NCI-H146 (cell line): ENCODE measurements around the gene STK11.
"Not testable (repeated sequence)": the region's sequence is repeated elsewhere in the genome, so short reads cannot be mapped to it uniquely, and the experiment has no call there.

Experiments used
- DNase-seq: peaks from one replicate; lab custom pipeline; 2025; lab: John Stamatoyannopoulos, UW

Gene STK11

GRCh38 chr19:1169411-1169791 is 36.2 kb upstream of the STK11 start:
- no peak for DNase-seq

- no peak for DNase-seq
Observed at GRCh38 chr19:1169921-1170885, 35.4 kb upstream of the STK11 start.

GRCh38 chr19:1170938-1171754 is 34.4 kb upstream of the STK11 start:
- DNase-seq, result peak; percentile 41

GRCh38 chr19:1171755-1172352 is 33.7 kb upstream of the STK11 start:
- peak; percentile 70 for DNase-seq

GRCh38 chr19:1172353-1173158 is 33.0 kb upstream of the STK11 start:
- no peak for DNase-seq

GRCh38 chr19:1173159-1173844 is 32.3 kb upstream of the STK11 start:
- DNase-seq, result peak; percentile 31

GRCh38 chr19:1173845-1174809 is 31.5 kb upstream of the STK11 start, which contains the start of gene SBNO2:
TSS of gene SBNO2 (minus strand) at chr19:1174268. CDS start at chr19:1154276, 19,992 bp downstream.
- peak; percentile 77 for DNase-seq

- DNase-seq, result no peak
Observed at GRCh38 chr19:1177322-1178114, 28.1 kb upstream of the STK11 start.

- DNase-seq, result no peak
Observed at GRCh38 chr19:1181606-1182005, 24.0 kb upstream of the STK11 start.

GRCh38 chr19:1182068-1182467 is 23.5 kb upstream of the STK11 start:
- no peak for DNase-seq

- no peak for DNase-seq
Observed at GRCh38 chr19:1182727-1183126, 22.9 kb upstream of the STK11 start.

GRCh38 chr19:1183543-1184172 is 21.9 kb upstream of the STK11 start:
- no peak for DNase-seq

GRCh38 chr19:1189419-1189818 is 16.2 kb upstream of the STK11 start:
- no peak for DNase-seq

GRCh38 chr19:1199531-1199930 is 6.0 kb upstream of the STK11 start:
- no peak for DNase-seq

- not testable (repeated sequence) for DNase-seq
Observed at GRCh38 chr19:1200614-1201013, 5.0 kb upstream of the STK11 start.

- DNase-seq, result no peak
Observed at GRCh38 chr19:1206150-1206863, 729 bp downstream of the STK11 start.

- DNase-seq, result no peak
Observed at GRCh38 chr19:1206864-1207450, 1.4 kb downstream of the STK11 start.
